Calu3 (cell line): Measurements from ENCODE around the gene CACNG8. TPM values are rescaled to one million over a fixed set of nuclear protein-coding genes. Genes with fewer than 3 reads are reported as not detected.
A peak's percentile ranks its signal among the peaks of the same experiment; 100 is the strongest.

Source experiments
- Bru-seq: library from RNA; stranded (reverse); fragments of 400-500 nt; gene quantifications from one replicate; lab custom pipeline; 2021; lab: Mats Ljungman, UMichigan
- BruChase-seq, 2 experiments: library from RNA; stranded (reverse); fragments of 400-500 nt; gene quantifications; one replicate each; lab custom pipeline; 2021; lab: Mats Ljungman, UMichigan
- BruUV-seq: library from RNA; stranded (reverse); fragments of 400-500 nt; replicated peaks from 2 replicates; lab custom pipeline; 2021; lab: Mats Ljungman, UMichigan
- CTCF ChIA-PET: fragments of 300-600 bp; sonication (Branson Sonifier 250); formaldehyde crosslinking; loops from one replicate; lab custom pipeline; 2022; ENCODE audit warnings: antibody characterized with exemption; lab: Charles Lee
- DNase-seq: peaks from one replicate; pipeline ENCODE4 v3.0.0; 2022
- H3K27ac Mint-ChIP-seq: one replicate; pipeline ENCODE4 v1.8.0; 2022; ENCODE audit warnings: mixed read lengths; ENCODE audit not compliant: unreplicated experiment
- H3K27me3 Mint-ChIP-seq: one replicate; pipeline ENCODE4 v1.8.0; 2022; ENCODE audit warnings: mixed read lengths; ENCODE audit not compliant: unreplicated experiment
- H3K36me3 Mint-ChIP-seq: one replicate; pipeline ENCODE4 v1.8.0; 2022; ENCODE audit warnings: mild to moderate bottlenecking, moderate library complexity, mixed read lengths; ENCODE audit not compliant: insufficient read depth, unreplicated experiment
- H3K4me1 Mint-ChIP-seq: one replicate; pipeline ENCODE4 v1.8.0; 2022; ENCODE audit warnings: mild to moderate bottlenecking, low read depth, mixed read lengths; ENCODE audit not compliant: unreplicated experiment
- H3K4me3 Mint-ChIP-seq: one replicate; pipeline ENCODE4 v1.8.0; 2022; ENCODE audit warnings: mild to moderate bottlenecking, low read depth, moderate library complexity, mixed read lengths; ENCODE audit not compliant: unreplicated experiment
- H3K9me3 Mint-ChIP-seq: one replicate; pipeline ENCODE4 v1.8.0; 2022; ENCODE audit warnings: low read depth, mixed read lengths; ENCODE audit not compliant: unreplicated experiment
- CTCF ChIP-seq: fragments of 200-600 bp; IDR thresholded peaks from one replicate; pipeline ENCODE4 v1.8.0; 2022; ENCODE audit warnings: antibody characterized with exemption; ENCODE audit not compliant: unreplicated experiment
- intact Hi-C: fragments of 100-400 bp; cut with micrococcal nuclease; formaldehyde crosslinking; loops from one replicate; pipeline ENCODE4 v1.10.0; 2022; ENCODE audit not compliant: unreplicated experiment
- long read RNA-seq: library from polyadenylated mRNA; stranded (forward); transcript quantifications from one replicate; pipeline ENCODE4 v2.0.0, GENCODE V29; 2022
- total RNA-seq: library from RNA; stranded (reverse); gene quantifications from 2 replicates; pipeline ENCODE4 v1.2.3, GENCODE V29; 2022

The CACNG8 gene
- total RNA-seq (13.4 and 19.0 TPM in 2 replicates), Bru-seq, nascent RNA (percentile 71 among the genes with signal in this experiment), BruChase-seq, experiment 1, labeled RNA remaining after a 6-hour chase (percentile 89 among the genes with signal in this experiment), BruChase-seq, experiment 2, labeled RNA remaining after a 2-hour chase (percentile 87 among the genes with signal in this experiment)
- long read RNA-seq, partial matches to known transcripts: 0 of 11 reads
- long read RNA-seq, other reads (novel, unspliced or antisense): 11 of 11 reads

GRCh38 chr19:53962887-53963431, at the start of gene CACNG8:
TSS of gene CACNG8 (plus strand) at chr19:53962937.
- Mint-ChIP-seq H3K27ac (no peak within 1 kb of the TSS), H3K4me1 (peaks cover 25% of the 10 kb centered on the region), H3K9me3 (no peaks in the 10 kb centered on the region), H3K27me3 (peaks cover 88% of the 10 kb centered on the region), H3K36me3 (peaks cover 5% of the 10 kb centered on the region), H3K4me3 (no peak within 1 kb of the TSS)
- intact Hi-C loops: no loop called here
- no TSS peak for BruUV-seq
- TF ChIP-seq CTCF: no peak
- DNase-seq: no peak
- CTCF ChIA-PET: interaction anchor here (0.7 kb wide), 1 partner anchor 12 kb away, joined by 3 read pairs; no protein-coding TSS in a partner anchor

- H3K27me3 Mint-ChIP-seq: peaks cover 39% of the 10 kb centered on the region
- H3K36me3 Mint-ChIP-seq: peaks cover 6% of the 10 kb centered on the region
- TF ChIP-seq CTCF: no peak
- H3K4me1 Mint-ChIP-seq: peaks cover 4% of the 10 kb centered on the region
- no peak for DNase-seq
- H3K27ac Mint-ChIP-seq: no peak overlapping the region
- no TSS peak for BruUV-seq
- intact Hi-C loops: no loop called here
- CTCF ChIA-PET: no interaction called here
- H3K9me3 Mint-ChIP-seq: peaks cover 3% of the 10 kb centered on the region
- H3K4me3 Mint-ChIP-seq: no peak overlapping the region
Measured at GRCh38 chr19:53915000-53915399, 47.7 kb upstream of the CACNG8 start.

GRCh38 chr19:53916004-53916403, 46.7 kb upstream of the CACNG8 start:
- Mint-ChIP-seq H3K36me3 (peaks cover 6% of the 10 kb centered on the region), H3K4me3 (no peak overlapping the region), H3K9me3 (peaks cover 3% of the 10 kb centered on the region), H3K27me3 (peaks cover 29% of the 10 kb centered on the region), H3K4me1 (no peaks in the 10 kb centered on the region), H3K27ac (no peak overlapping the region)
- no peak for TF ChIP-seq CTCF
- intact Hi-C loops: no loop called here
- CTCF ChIA-PET: interaction anchor here (0.7 kb wide), 1 partner anchor 113 kb away, joined by 7 read pairs; no protein-coding TSS in a partner anchor
- no peak for DNase-seq
- no TSS peak for BruUV-seq

DNA sequence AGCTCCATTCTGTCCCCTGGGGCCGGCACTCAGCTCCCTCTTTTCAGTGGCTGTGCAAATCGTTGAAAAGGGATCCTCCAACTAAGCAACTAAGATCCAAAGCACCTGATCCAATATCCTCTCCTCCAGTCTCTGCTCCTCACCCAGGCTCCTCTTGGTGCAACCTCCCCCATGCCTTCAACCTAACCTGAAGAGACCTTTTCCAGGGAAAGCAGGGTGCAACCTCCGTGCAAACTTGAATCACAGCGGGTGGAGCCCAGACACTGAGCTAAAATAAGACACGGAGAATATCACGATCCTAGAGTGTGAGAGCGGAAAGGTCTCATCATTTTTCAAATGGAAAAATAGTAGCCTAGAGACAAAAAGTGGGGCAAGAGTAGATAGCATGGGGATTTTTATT, 45.4 kb upstream of the CACNG8 start:
- no peak overlapping the region for H3K27ac Mint-ChIP-seq
- no peak for DNase-seq
- TF ChIP-seq CTCF: no peak
- H3K4me3 Mint-ChIP-seq: no peak overlapping the region
- CTCF ChIA-PET: interaction anchor here (0.6 to 1.3 kb wide), 3 partner anchors 11 to 180 kb away, joined by 3 to 9 read pairs (median 5); no protein-coding TSS in a partner anchor
- intact Hi-C loops: no loop called here
- BruUV-seq: no TSS peak
- H3K9me3 Mint-ChIP-seq: peaks cover 3% of the 10 kb centered on the region
- peaks cover 18% of the 10 kb centered on the region for H3K27me3 Mint-ChIP-seq
- no peaks in the 10 kb centered on the region for H3K4me1 Mint-ChIP-seq
- peaks cover 6% of the 10 kb centered on the region for H3K36me3 Mint-ChIP-seq
